Activated CD8-positive, alpha-beta memory T cell treated with anti-CD3 and anti-CD28 coated beads for 48 hours (primary cell): ENCODE data around the gene GXYLT2.
A peak's percentile ranks its signal among the peaks of the same experiment; 100 is the strongest.

Experiments used
- DNase-seq, 3 experiments: peaks; one replicate each; pipeline ENCODE4 v3.0.0-alpha.2; 2020; ENCODE audit warnings: low read depth in 2 of 3, low spot score in 2 of 3

The GXYLT2 gene

DNA sequence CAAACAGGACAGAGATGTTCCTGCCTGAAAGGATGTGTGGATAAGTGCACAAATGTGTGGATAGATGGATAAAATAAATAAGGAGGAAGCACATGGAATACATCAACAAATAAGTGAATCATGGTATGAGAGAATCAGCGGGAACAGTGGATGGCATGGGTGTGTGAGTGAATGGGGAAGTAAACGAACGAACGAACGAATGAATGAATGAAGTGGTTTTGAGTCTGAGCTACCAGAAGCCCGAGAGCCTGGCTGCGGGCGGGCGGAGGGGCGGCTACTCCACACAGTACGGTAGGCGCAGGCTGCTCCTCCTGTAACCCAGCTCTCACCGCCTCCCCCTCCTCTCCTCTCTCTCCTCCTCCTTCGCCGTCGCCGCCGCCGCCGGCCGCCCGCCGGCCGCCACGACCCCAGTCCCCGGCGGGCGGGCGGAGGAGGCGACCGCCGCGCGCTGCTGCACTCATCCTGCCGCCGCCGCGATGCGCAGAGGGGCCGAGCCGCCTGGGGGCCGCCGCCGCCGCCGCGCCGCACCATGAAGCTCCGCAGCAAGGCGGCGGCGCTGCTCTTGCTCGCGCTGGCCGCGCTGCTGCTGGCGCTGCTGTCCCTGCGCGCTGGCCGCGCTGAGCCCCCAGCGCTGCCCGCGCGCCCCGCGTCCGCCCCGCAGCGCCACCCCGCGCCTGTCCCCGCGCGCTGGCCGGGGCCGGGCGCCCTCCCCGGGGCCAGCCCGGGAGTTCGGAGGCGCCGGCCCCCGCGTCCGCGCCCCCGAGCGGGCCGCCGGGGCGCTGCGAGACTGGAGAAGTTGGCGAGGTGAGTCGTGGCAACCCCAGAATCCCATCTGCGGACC, at the start of gene GXYLT2:
Gene GXYLT2, plus strand, starts transcription at position 342 of the 841 bp plus-strand sequence. Its CDS starts 188 bp downstream, at position 530.
- DNase-seq = no peak

DNA sequence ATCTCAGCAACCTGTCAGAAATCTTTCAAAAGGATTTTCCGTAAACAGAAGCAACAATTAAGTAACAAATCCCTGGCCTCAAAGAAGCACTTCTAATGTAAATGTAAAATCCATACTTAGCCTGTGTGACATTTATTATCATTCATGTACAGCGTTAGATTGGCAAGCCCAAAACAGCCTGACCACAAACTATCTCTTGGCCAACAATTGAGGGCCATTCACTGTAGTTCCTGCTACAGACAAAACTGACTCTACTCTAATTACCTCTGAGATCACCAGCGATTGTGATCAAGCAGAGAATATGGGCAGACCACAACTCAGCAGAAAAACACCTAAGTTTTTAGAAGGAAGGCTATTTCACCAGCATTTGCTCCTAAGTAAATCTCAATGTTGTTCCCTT, 48.8 kb upstream of the GXYLT2 start:
- no peak for DNase-seq

DNA sequence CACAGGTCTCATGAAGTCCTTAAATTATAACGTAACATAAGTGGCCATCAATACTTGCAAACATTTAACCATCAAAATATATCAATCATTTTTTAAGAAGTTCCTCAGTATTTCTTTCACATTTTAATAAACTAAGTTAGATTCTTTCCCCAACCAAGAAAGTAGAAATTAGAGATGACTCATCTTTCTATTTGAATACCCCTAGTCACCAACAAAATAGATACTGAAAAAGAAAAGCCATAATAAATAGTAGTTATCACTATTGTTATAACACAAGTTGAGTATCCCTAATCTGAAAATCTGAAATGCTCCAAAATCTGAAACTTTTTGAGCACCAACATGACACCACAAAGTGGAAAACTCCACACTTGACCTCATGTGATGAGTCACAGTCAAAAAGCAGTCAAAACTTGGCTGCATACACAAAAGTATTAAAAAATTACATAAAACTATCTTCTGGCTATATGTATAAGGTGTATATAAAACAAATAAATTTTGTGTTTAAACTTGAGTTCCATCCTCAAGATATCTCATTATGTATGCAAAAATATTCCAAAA, 43.3 kb upstream of the GXYLT2 start:
- no peak for DNase-seq

- no peak for DNase-seq
Measured at GRCh38 chr3:72846166-72846565, 41.7 kb upstream of the GXYLT2 start.

DNA sequence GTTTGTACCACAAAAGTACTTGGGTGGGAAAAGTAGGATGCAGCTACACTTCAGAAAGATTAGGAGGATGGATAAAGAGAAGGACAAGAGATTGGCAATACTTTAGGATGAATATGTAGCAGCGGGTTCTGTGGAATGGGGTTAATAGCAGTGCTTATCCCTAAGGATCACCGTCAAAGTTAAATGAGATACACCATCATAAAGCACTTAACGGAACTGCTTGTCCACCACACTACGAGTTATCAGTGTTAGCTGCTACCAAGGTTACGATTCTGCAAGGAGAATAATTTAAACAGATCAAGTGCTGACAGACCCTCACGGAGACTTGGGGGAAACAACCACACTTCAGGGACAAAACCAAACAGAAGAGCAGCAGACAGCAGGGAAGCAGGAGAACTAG, 40.6 kb upstream of the GXYLT2 start:
- no peak for DNase-seq

DNA sequence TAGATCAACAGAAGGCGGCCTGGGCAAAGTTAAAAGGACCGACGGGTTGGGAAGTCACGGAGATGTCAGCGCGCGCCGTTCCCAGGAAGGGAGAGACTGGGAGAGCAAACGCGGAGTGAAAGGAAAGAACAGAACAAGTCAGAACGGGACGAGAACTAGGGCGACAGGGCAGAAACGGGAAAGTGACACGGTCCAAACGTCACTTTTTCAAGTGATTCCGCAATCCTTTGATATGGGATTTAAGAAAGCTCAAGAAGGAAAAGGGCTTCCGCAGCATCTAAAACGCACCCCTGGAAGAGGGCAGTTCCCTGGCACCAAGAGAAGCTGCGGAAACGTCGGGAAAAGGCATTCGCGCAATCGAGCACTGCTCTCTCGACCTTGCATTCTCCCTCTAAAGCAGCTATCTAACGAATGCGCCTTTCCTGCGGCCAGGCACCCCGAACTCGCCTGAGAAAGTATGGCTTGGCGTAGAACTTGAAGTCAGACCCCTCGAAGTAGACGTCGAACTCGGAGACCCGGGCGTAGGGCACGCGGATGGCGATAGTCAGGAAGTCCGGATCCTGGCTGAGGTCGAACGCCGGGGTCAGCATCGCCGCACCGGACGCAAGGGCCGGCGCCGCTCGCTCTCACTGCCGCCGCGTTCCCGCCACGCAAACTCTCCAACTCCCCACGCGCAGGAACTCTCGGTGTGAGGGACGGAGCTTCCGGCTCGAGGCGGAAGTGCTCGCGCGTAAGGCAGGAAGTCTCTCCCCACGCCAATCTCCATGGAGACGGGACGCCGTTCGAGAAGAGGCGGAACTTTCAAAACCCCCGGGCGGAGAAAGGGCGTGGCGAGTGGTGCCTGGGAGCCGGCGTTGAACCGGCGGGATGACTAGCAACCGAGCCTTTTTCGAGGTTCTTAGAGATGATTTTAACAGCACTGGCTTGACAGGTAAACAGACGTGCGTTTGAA, 39.8 kb upstream of the GXYLT2 start, which contains the start of gene SHQ1:
Gene SHQ1, minus strand, starts transcription at position 695 of the 952 bp plus-strand sequence. Its CDS starts 105 bp downstream, at position 590.
- DNase-seq = peak; percentile 84 to 92 (median 86)

DNA sequence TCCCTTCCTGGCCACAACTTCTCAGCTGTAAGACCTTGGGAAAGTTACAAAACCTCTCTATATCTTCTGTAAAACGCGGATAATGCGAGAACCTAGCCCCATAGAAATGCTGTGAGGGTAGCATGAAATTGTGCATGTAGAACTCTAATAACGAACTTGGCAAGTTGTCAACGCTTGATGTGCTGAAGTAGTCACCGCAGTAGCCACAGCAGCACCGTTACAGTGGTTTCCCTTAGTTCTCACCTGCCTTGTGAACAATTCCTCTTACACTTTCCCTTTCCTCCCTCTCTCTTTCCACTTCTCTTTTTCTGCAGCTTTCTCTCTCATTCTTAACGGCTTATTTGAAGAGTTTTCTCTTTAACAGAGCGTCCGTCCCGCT, 39.2 kb upstream of the GXYLT2 start:
- DNase-seq = peak in 1 of 3 experiments; percentile 4

GRCh38 chr3:72855001-72855400, 32.8 kb upstream of the GXYLT2 start:
- DNase-seq = no peak

- DNase-seq = no peak
Measured at GRCh38 chr3:72860053-72860452, 27.8 kb upstream of the GXYLT2 start.

DNA sequence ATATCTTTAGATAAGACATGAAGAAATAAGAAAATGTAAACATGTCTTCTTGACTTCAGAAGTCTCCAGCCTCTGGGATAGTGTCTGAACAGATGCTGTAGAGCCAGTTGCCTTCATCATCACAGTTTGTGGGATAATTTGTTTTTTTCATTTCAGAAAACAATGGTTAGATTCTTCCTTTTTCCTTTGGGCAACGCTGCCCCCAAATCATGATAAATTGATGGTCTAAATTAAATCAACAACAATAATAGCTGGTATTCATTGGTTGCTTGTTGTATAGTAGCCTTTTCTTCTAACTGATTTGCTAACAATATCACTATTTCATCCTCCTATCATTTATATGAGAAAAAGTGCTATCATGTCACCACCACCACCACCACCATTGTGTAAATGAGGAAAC, 27.0 kb upstream of the GXYLT2 start:
- no peak for DNase-seq

- DNase-seq = no peak
Measured at GRCh38 chr3:72862314-72863090, 25.3 kb upstream of the GXYLT2 start.

DNA sequence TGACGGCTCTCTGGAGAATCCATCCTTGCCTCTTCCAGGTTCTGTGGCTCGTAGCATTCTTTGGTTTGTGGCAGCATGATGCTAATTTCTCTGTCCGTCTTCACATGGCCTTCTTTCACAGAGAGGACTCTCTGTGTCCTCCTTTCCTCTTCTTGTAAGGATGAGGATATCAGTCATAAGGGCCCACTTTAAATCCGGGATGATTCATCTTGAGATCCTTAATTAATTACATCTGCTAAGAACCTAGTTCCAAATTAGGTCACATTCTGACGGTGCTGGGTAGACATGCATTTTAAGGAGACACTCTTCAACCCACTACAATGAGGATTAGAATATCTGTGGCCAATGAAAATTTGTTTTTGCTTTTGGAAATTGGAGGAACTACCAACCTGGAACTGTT, 15.7 kb upstream of the GXYLT2 start:
- no peak for DNase-seq

DNA sequence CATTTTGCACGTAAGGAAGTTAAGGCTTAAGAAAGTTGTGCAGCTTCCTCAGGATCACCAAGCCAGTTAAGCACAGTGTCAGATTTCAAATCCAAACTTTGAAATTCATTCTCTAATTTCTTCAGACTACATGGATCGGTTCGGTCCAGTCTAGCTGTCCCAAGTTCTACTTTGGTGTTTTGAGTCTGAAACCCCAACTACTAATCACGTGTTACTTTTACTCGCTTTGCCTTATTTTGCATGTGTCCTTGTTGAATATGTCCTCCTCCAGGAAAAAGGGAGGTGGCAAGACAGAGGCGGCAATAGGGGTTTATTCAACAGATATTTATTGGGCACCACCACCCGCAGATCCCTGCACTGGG, 522 bp upstream of the GXYLT2 start:
- no peak for DNase-seq

- peak in 1 of 3 experiments; percentile 6 for DNase-seq
Measured at GRCh38 chr3:72888546-72889309, 882 bp downstream of the GXYLT2 start.

DNA sequence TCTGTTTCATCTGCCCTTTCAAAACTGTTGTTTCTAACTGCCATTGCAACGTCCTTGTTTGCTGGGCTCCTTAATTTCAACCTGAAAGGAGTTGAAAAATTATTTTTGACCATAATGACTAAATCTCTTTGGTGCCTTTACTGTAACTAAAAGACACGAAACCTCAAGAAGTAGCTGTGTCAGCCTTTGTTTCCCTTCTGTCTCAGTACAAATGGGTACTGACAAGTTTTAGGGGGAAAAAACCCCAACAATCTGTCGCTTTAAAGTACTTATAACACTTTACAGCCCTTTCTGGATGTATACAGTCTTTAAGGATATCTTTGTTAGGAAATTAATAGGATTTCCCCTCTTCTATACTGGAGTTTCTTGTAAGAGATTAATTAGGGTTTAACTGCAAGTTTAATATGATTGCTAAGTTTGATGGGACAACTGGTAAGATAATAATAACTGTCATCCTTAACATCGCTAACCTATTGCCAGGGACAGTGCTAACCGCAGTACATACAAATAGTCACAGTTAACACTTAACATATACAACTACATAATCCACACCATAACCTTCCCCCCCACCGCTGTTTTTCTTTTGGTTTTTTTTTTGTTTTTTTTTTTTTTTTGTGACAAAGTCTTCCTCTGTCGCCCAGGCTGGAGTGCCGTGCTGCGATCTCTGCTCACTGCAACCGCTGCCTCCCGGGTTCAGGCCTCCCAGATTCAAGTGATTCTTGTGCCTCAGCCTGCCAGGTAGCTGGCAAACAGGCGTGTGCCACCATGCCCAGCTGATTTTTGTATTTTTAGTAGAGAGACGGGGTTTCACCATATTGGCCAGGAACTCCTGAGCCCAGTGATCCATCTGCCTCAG, 1.7 kb downstream of the GXYLT2 start:
- no peak for DNase-seq

GRCh38 chr3:72890166-72890925, 2.5 kb downstream of the GXYLT2 start:
- DNase-seq = no peak

GRCh38 chr3:72891053-72891855, 3.4 kb downstream of the GXYLT2 start:
- no peak for DNase-seq
